Measurements from ENCODE around the gene KDM7A.

The KDM7A gene

DNA sequence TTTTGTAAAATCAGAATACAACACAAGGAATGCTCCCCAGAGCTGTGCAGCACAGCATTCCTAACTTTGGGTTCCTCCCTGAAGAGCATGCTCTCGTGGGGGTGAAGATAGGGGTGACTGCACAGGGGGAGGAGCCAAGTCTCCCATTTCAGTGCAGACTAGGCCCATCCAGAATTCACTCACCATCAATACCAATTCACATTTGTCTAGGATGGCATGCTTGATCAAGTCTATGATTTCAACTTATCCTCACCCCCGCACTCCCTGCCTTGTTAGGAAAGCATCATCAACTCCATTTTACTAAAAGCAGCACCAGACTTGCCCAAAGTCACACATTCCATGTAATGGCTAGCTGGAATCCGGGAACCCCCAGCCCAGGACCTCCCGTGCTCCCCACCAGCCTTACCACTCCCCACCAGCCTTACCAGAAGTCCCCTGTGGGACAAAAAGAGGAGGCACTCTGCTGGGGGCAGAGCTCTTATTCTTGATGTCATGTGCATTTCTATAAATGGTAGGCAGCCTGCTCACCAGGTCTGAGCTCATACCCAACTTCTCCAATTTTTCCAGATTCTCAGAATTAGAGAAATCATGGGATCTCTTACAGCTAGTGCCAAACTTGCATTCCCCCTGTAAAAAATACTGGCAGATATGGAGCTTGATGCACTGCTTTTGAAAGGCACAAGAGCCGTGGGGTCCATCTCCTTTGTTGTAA, 120.2 kb downstream of the KDM7A start:
- no peak for DNase-seq (ENCODE audit: low spot score)

DNA sequence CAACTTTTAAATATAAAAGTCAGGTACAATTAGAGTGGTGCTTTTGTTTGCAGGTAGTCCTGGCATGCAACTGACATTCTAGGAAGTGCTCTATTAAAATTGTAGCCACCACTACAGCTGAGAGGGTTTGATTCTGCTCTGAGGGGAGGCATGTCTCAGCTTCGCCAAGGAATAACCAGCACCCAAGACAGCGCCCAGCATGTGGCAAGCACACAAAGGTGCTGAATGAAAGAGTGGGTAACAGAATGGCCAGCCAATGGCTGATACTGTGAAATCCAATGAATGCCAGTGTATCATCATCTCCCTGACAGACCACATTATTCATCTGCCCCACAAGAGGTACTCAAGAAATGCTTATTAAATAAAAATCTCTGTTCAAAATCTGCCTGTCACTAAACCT, 121.0 kb downstream of the KDM7A start:
- DNase-seq (ENCODE audit: low spot score): no peak

DNA sequence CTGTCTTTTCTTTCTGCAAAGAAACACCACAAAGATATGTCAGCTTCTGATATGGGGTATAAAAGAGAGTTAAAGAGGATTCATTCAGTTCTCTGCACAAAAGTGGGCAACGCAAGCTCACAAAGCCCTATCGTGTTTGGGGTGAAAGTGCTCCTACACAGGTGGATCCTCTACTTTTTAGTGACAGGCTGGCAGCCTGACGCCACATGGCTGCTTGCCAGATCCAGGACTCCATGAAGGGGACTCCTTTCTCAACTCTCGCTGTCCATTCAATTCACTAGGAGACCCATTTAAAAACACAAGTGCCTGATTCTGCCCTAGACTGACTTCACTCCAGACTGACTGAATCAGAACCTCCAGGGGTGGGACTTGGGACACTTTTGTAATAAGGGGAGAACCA, 122.0 kb downstream of the KDM7A start:
- no peak for DNase-seq (ENCODE audit: low spot score)

DNA sequence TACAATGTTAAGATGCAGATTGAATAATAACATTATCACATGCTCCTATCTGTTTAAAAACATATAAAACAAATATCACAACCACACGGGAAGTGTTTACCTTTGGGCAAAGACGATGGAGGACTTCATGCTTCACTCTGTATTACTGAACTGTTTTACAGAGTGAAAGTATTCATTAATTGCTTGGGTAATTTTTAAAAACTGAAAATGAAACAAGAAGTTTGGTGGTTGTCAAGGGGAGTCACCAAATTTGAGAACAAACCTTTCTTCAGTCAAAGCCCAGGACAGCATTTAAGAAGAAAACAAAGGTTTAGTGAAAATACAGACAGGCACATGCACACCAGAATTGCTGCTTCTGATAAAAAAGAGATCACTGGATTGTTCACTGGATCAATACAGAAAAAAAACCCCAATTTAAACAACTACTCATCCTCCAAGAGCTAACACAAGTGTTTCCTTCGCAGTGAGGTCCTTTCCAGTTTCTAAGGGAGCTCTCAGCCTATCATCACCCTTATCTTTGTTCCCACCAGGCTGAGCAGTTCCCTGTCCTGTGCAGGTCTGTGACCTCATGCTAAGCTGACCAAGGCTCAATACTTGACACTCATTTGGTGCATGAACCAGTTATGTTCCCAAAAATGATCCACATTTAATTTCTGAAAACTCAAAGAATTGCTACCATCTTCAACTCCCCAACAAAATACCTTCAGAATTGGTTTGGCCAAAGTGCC, 122.8 kb downstream of the KDM7A start:
- no peak for DNase-seq (ENCODE audit: low spot score)

DNA sequence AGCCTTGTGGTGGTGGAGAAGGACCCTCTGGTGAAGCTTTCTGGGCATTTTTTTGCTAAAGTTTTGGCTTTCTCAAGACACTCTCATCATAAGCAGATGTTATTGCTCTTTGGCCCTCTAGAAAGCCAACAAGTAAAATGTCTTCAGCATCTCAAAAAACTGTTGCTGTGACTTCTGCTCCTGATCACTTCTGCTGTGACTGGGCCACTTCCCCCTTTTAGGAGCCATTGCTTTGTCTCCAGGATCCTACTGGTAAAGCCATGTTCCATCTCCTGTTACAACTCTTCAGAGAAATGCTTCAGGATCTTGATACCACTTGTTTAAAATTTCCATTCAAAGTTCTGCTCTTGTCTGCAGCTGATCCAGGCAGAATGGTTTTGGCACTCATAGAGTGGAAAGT, 125.0 kb downstream of the KDM7A start:
- DNase-seq (ENCODE audit: low spot score): no peak

GRCh38 chr7:140050100-140050499, 126.7 kb downstream of the KDM7A start:
- no peak for DNase-seq (ENCODE audit: low spot score)

DNA sequence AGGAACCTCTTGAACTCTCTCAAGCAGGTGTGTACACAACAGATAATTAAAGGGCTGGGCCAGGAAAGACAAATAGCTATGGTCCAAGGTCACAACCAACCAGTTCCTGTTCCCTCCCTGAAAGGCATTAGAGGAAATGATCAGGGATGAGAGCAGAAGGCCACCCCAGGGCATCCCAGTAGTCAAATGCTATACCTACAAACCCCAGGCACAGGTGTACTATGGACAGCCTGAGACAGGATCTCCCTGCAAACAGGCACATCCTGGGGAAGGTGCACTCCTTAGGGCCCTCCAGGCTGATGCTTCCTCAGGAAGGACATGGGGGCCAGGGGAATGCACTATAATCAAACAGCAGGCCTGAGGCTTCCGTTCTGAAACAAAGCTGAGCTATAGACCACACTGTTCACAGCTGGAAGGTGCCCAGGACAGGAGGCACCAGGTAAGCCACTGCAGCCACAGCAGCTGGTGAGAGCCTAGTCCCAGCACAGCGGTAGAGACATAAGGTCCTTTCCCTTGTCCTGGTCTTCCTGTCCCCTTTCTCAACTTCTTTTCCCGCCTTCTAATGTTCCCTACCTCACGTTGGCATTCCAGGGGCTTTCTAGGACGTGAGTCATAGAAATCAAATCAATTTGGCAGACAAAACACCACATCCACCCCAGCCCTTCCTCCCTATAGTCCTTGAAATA, 127.3 kb downstream of the KDM7A start:
- DNase-seq (ENCODE audit: low spot score): no peak

DNA sequence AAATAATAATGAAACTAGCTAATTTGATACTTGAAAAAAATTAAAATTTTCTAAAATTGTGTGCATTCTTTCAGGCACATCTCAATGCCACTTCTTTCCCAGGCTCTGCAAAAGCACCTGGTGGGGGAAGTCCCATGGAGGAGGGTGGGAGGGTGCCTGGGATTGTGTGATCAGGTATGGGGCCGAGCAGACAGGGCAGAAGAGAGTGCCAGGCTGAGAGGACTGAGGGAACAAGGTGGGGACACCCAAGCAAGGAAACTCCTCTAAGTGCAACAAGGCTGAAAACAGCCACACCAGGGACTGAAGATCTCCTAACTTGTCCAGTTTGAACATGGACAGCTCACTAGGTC, 127.8 kb downstream of the KDM7A start:
- no peak for DNase-seq (ENCODE audit: low spot score)

DNA sequence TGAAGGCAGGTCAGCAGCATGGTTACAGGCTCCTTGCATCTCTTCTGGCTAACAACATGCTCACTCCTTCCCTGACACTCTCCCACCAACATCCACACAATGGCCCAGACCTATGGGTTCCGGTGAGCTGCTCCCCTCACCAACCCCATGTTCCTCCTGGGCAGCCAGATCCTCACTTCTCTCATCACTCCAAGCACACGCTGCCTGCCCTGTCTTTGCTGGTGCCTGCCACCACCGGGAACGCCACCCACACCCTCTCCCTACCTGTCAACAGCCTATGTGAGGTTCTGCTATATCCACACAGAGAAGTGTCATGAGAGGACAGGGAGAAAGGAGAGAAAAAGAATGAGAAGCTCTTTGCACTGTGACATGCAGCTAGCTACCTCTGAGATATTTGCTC, 128.6 kb downstream of the KDM7A start:
- no peak for DNase-seq (ENCODE audit: low spot score)

GRCh38 chr7:140047197-140047596, 129.6 kb downstream of the KDM7A start:
- DNase-seq (ENCODE audit: low spot score): no peak

DNA sequence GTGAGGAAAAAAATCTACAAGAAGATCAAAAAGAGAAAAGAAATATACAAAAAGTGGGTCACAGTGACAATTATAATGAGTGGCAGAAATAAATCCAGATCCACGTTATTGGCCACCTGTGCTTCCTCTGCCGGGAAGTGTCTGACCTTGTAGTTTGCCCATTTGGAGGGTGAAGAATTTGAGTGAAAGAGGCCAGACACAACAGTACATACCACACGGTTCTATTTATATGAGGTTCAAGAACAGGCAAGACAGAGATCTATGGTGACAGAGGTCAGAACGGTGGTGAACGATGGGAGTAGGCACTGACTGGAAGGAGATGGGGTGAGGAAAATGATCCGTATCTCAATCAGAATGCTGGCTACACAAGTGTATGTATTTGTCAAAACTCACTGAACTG, 131.1 kb downstream of the KDM7A start:
- no peak for DNase-seq (ENCODE audit: low spot score)

GRCh38 chr7:140044251-140044650, 132.5 kb downstream of the KDM7A start:
- no peak for DNase-seq (ENCODE audit: low spot score)

- no peak for DNase-seq (ENCODE audit: low spot score)
These were observed 134.5 kb downstream of the KDM7A start for GRCh38 chr7:140042386-140042670.

DNA sequence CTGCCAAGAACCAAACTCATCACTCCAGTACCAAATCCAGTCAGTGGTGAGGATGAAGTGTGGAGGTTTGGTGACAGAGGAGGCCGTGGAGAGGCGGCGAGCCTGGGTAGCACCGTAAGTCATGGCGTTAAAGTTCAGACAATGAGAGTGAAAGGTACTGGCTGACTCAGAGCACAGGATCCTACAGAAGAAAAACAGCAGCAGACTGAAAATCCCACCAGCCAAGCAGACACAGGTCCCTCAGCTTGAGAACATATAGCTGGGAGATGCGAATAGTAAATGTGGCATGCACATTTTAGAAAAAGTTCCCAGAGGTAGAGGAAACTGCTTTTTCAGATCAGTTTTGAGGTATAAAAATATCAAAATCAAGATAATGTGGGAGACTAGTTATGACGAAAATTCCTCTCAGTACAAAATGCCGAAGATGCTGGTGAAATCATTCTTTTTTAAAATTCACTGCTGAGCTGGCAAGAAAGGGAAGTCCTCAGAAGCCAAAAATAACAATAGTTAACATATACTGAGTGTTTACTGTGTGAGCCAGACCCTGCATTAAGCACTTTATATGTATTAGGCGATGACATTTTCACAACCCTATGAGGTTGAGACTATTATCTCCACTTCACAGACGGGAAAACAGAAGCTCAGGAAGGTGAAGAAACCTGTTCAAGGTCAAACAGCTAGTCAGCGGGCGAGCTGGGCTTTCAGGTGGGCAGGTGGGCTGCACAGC, 135.0 kb downstream of the KDM7A start:
- no peak for DNase-seq (ENCODE audit: low spot score)

- DNase-seq (ENCODE audit: low spot score): no peak
These were observed 136.9 kb downstream of the KDM7A start for GRCh38 chr7:140039896-140040295.

DNA sequence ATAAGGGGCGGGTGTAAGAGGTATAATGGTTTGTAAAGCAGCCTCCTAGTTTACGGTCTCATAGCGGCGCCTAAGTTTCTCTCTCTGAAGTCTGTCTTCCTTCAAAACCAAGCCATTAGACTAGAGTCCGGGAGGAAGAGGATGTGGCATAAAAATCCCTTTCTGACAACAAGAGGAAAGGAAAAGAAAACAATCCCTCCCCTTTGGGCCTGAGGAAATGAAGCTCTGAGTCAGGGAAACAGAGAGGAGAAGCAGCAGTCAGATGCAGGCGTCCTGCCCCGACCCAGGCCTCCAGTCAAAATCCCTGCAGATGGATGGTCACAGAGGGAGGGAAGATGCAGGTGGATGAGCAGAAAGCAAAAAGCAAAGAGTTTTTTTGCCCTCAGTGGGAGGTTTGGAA, 137.7 kb downstream of the KDM7A start:
- DNase-seq (ENCODE audit: low spot score): no peak

DNA sequence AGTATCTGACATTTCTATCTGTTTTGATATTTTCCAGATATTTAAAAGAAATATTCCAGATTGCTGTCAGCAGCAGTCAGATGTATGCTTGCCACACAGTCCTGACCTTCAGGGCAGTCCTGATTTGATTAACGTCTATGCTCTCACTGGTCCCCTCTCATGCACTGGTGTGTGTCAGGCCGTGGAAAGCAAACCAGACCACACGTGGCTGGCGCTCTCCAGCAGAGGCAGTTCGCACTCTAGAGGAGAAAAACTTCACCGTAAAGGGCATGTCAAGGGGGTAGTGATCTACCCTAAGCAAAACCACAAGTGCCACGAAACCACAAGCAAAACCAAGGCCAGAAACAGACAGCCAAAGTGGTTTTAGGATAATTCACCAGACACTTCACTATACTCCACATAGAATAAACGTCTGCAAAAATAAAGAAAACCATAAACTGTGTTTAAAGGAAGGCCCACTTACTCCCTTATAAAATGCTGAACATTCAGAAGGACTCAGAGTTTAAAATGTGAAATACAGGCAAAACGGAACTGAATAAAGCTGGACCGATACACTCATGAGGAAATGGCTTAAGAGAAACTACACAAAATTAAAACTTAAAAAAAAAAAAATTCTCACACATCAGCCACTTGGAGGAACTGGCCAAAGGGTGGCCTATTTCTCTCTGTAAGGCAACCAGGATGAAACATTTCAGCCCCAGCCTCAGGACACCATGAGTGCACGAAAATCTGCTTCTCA, 140.4 kb downstream of the KDM7A start:
- DNase-seq (ENCODE audit: low spot score): peak; percentile 22

- DNase-seq (ENCODE audit: low spot score): no peak
These were observed 141.2 kb downstream of the KDM7A start for GRCh38 chr7:140035400-140036223.

All from activated CD4-positive, alpha-beta T cell treated with anti-CD3 and anti-CD28 coated beads, Interleukin-2, Interleukin-4, amounts not matched to agents 100 ng/mL and 50 ng/mL, durations not matched to agents 16 hours and 8 hours (primary cell).